Endothelial cell of umbilical vein (primary cell): Measurements from ENCODE around the gene OR4K1. TPM values are rescaled to one million over a fixed set of nuclear protein-coding genes. Genes with fewer than 3 reads are reported as not detected.

ENCODE experiments used
- BruUV-seq: library from RNA; stranded (reverse); fragments of 400-500 nt; replicated peaks from 2 replicates; lab custom pipeline; 2021; lab: Mats Ljungman, UMichigan
- CTCF ChIA-PET: fragments of 300-600, 350-600 bp; sonication (Branson Sonifier 250); formaldehyde crosslinking; loops from one replicate; lab custom pipeline; 2021; ENCODE audit warnings: antibody characterized with exemption, inconsistent platforms; lab: Charles Lee
- POLR2A ChIA-PET: fragments of 300-600, 350-600 bp; sonication (Branson Sonifier 250); formaldehyde crosslinking; loops from one replicate; lab custom pipeline; 2021; ENCODE audit warnings: antibody characterized with exemption, inconsistent platforms; lab: Charles Lee
- DNase-seq: peaks from one replicate; pipeline ENCODE4 v3.0.0-alpha.2; 2011; ENCODE audit warnings: low read depth, low spot score
- FAIRE-seq: peaks from 2 replicates; lab custom pipeline; 2011; peaks lifted over from hg19 to GRCh38; lab: Jason Lieb, UNC
- H2AFZ ChIP-seq: 2 replicates; pipeline ENCODE4 v1.6.0; 2012; ENCODE audit warnings: low read depth, low read length, control low read depth, inconsistent platforms
- H3K27ac ChIP-seq: 2 replicates; pipeline ENCODE4 v1.5.1; 2011; ENCODE audit warnings: low read depth, mild to moderate bottlenecking, control low read depth, low read length, moderate library complexity; ENCODE audit not compliant: insufficient read depth
- H3K27me3 ChIP-seq, 2 experiments: 2 replicates each; pipeline versions ENCODE4 v1.6.0 to v1.6.1; 2011; ENCODE audit warnings: low read length in 2 of 2, mixed read lengths in 1 of 2; ENCODE audit not compliant: control insufficient read depth in 2 of 2, insufficient read depth in 2 of 2
- H3K36me3 ChIP-seq, 2 experiments: 2 replicates in 1 of 2; 3 replicates in 1 of 2; pipeline ENCODE4 v1.5.1; 2011; ENCODE audit warnings: low read length in 2 of 2, mild to moderate bottlenecking in 1 of 2, moderate library complexity in 1 of 2; ENCODE audit not compliant: control insufficient read depth in 2 of 2, insufficient read depth in 2 of 2; ENCODE audit errors: extremely low read depth in 1 of 2
- H3K4me1 ChIP-seq: 3 replicates; pipeline ENCODE4 v1.5.1; 2011; ENCODE audit warnings: mild to moderate bottlenecking, low read length; ENCODE audit not compliant: control insufficient read depth, insufficient read depth; ENCODE audit errors: extremely low read depth
- H3K4me2 ChIP-seq: 2 replicates; pipeline ENCODE4 v1.6.1; 2011; ENCODE audit warnings: low read length, control low read depth, mixed read lengths; ENCODE audit not compliant: insufficient read depth
- H3K4me3 ChIP-seq, 3 experiments: fragments of 200-600 bp in 1 of 3; sonication (generic), shearing (Covaris generic) in 1 of 3; replicated peaks in 1 of 3; 2 replicates each; pipeline ENCODE4 v1.5.1; 2011 to 2016; ENCODE audit warnings: control low read depth in 3 of 3, low read length in 3 of 3, mild to moderate bottlenecking in 2 of 3, inconsistent platforms in 1 of 3, low read depth in 1 of 3, moderate library complexity in 1 of 3; ENCODE audit not compliant: insufficient read depth in 1 of 3
- H3K79me2 ChIP-seq: 2 replicates; pipeline ENCODE4 v1.6.0; 2012; ENCODE audit warnings: low read length, inconsistent platforms; ENCODE audit not compliant: control insufficient read depth, insufficient read depth
- H3K9ac ChIP-seq: replicated peaks from 2 replicates; pipeline ENCODE3; 2011; ENCODE audit warnings: low read length, control low read depth; ENCODE audit not compliant: insufficient read depth; ENCODE audit errors: extremely low read depth
- H3K9me1 ChIP-seq: replicated peaks from 3 replicates; pipeline ENCODE4 v1.6.0; 2011; ENCODE audit warnings: mild to moderate bottlenecking, low read length; ENCODE audit not compliant: control insufficient read depth, insufficient read depth; ENCODE audit errors: extremely low read depth
- H3K9me3 ChIP-seq: replicated peaks from 2 replicates; pipeline ENCODE4 v1.5.1; 2012; ENCODE audit warnings: low read length, inconsistent platforms; ENCODE audit not compliant: control insufficient read depth, insufficient read depth
- H4K20me1 ChIP-seq: replicated peaks from 2 replicates; pipeline ENCODE3; 2011; ENCODE audit warnings: mild to moderate bottlenecking, low read length; ENCODE audit not compliant: control insufficient read depth, insufficient read depth; ENCODE audit errors: extremely low read depth
- CTCF ChIP-seq, 2 donors: IDR thresholded peaks; 1 replicate in 1 of 2; 2 replicates in 1 of 2; pipeline ENCODE4 v1.5.1; 2011; ENCODE audit warnings: low read length in 2 of 2, mild to moderate bottlenecking in 2 of 2, moderate library complexity in 2 of 2, control low read depth in 1 of 2, inconsistent platforms in 1 of 2, low read depth in 1 of 2; ENCODE audit not compliant: insufficient read depth in 1 of 2; ENCODE audit errors: extremely low read depth in 1 of 2
- EZH2 ChIP-seq: IDR thresholded peaks from 2 replicates; pipeline ENCODE4 v1.6.1; 2012; ENCODE audit warnings: borderline replicate concordance, low read depth, mild to moderate bottlenecking, moderate library complexity, low read length, inconsistent platforms; ENCODE audit not compliant: severe bottlenecking
- FOS ChIP-seq: IDR thresholded peaks from 2 replicates; pipeline ENCODE4 v1.6.1; 2011; ENCODE audit warnings: mild to moderate bottlenecking, low read length, moderate library complexity, borderline replicate concordance; ENCODE audit not compliant: insufficient read depth
- GATA2 ChIP-seq: IDR thresholded peaks from 2 replicates; pipeline ENCODE4 v1.7.0; 2011; ENCODE audit warnings: low read depth, mild to moderate bottlenecking, moderate library complexity, mixed read lengths, low read length; ENCODE audit not compliant: insufficient read length, insufficient read depth
- JUN ChIP-seq: IDR thresholded peaks from 2 replicates; pipeline ENCODE4 v1.6.1; 2011; ENCODE audit warnings: borderline replicate concordance, low read depth; ENCODE audit not compliant: insufficient read length, insufficient read depth
- MAX ChIP-seq: IDR thresholded peaks from 2 replicates; pipeline ENCODE4 v1.6.1; 2011; ENCODE audit not compliant: insufficient read depth, insufficient read length
- MYC ChIP-seq: IDR thresholded peaks from one replicate; pipeline ENCODE4 v1.6.1; 2011; ENCODE audit warnings: mild to moderate bottlenecking, low read depth, low read length
- POLR2A ChIP-seq: IDR thresholded peaks from 2 replicates; pipeline ENCODE4 v1.6.1; 2012; ENCODE audit warnings: low read depth, mild to moderate bottlenecking, control low read depth, low read length
- POLR2AphosphoS5 ChIP-seq: IDR thresholded peaks from 2 replicates; pipeline ENCODE4 v1.6.1; 2012; ENCODE audit warnings: low read depth, mild to moderate bottlenecking, control low read depth, low read length, moderate library complexity; ENCODE audit not compliant: insufficient read depth
- dilution Hi-C: fragments of 300-500 bp; cut with MboI; formaldehyde crosslinking; loops from one replicate; pipeline ENCODE4 v1.15.0; 2019; ENCODE audit warnings: low sequenced_read_pairs; ENCODE audit not compliant: extremely low pct_ligation_motif_present
- intact Hi-C: fragments of 100-400 bp; cut with micrococcal nuclease; formaldehyde crosslinking; loops from one replicate; pipeline ENCODE4 v1.10.0; 2022
- polyA plus RNA-seq, 4 experiments: library from polyadenylated mRNA; depleted of rRNA in 3 of 4; stranded (reverse) in 3 of 4; unstranded in 1 of 4; fragments of >200 nt; gene quantifications; 2 replicates each; pipeline versions ENCODE4 v1.2.1 to v1.2.3, GENCODE V29; 2011 to 2012; ENCODE audit warnings: missing spikeins in 1 of 4
- total RNA-seq: library from RNA; stranded (reverse); gene quantifications from 2 replicates; pipeline ENCODE4 v1.2.3, GENCODE V29; 2021

Gene OR4K1
- total and polyA plus RNA-seq, 2 donors (not counting 3 experiments of a cell fraction or from before 2014, with no cell fraction given): not detected

GRCh38 chr14:19917243-19917642 is 13.5 kb upstream of the OR4K1 start:
- Histone ChIP-seq H3K4me1 (no peaks in the 10 kb centered on the region), H2AFZ (no peak overlapping the region), H3K27me3 (no peaks in the 10 kb centered on the region), H3K4me3 (no peak overlapping the region), H3K9me3 (peaks cover 6% of the 10 kb centered on the region), H3K79me2 (no peaks in the 10 kb centered on the region), H3K4me2 (no peak overlapping the region), H3K27ac (no peak overlapping the region), H3K9me1 (no peaks in the 10 kb centered on the region), H4K20me1 (no peaks in the 10 kb centered on the region), H3K9ac (no peak overlapping the region), H3K36me3 (no peaks in the 10 kb centered on the region)
- POLR2A ChIA-PET: no interaction called here
- FAIRE-seq (no peak), DNase-seq (no peak)
- CTCF ChIA-PET: no interaction called here
- BruUV-seq: no TSS peak
- intact Hi-C loops: no loop called here
- TF ChIP-seq POLR2AphosphoS5: no peak
- TF ChIP-seq EZH2: no peak
- no peak for TF ChIP-seq FOS
- no peak for TF ChIP-seq GATA2
- no peak for TF ChIP-seq CTCF (IDR thresholded peaks at IDR 0.05; ENCODE audit: extremely low read depth in 1 of 2, insufficient read depth in 1 of 2, low read depth in 1 of 2, low read length in 2 of 2)
- no peak for TF ChIP-seq MAX
- no peak for TF ChIP-seq MYC
- no peak for TF ChIP-seq POLR2A
- TF ChIP-seq JUN: no peak
- dilution Hi-C loops: no loop called here
